IMR-90 (cell line): Measurements from ENCODE around the gene LLPH. TPM values are rescaled to one million over a fixed set of nuclear protein-coding genes. Genes with fewer than 3 reads are reported as not detected.

ENCODE experiments used
- ATAC-seq: fragments of 200-7000 bp; cut with Tn5 transposase; 2 replicates; pipeline ENCODE4 v1.9.1; 2020; ENCODE audit warnings: low read depth, mild to moderate bottlenecking, moderate library complexity
- BruUV-seq: library from RNA; stranded (reverse); fragments of 400-500 nt; replicated peaks from 2 replicates; lab custom pipeline; 2021; lab: Mats Ljungman, UMichigan
- CTCF ChIA-PET: fragments of 300-600 bp; formaldehyde crosslinking; extraction: SDS; loops from one replicate; lab custom pipeline; 2021; ENCODE audit warnings: antibody characterized with exemption; lab: Yijun Ruan, JAX
- POLR2A ChIA-PET: fragments of 300-600 bp; sonication (Branson Sonifier 250); formaldehyde crosslinking; loops from one replicate; lab custom pipeline; 2022; ENCODE audit warnings: antibody characterized with exemption; ENCODE audit not compliant: unreplicated experiment; lab: Charles Lee
- DNase-seq: peaks from one replicate; pipeline ENCODE4 v3.0.0; 2013
- H2AFZ ChIP-seq: replicated peaks from 2 replicates; pipeline ENCODE3; 2013; ENCODE audit warnings: low read length, mild to moderate bottlenecking; ENCODE audit not compliant: poor library complexity
- H2AK5ac ChIP-seq: 2 replicates; pipeline ENCODE4 v1.6.1; 2013; ENCODE audit warnings: low read depth, low read length, inconsistent platforms
- H2AK9ac ChIP-seq: replicated peaks from 2 replicates; pipeline ENCODE3; 2013; ENCODE audit warnings: mild to moderate bottlenecking, low read depth, low read length, moderate library complexity; ENCODE audit not compliant: poor library complexity
- H2BK120ac ChIP-seq: 2 replicates; pipeline ENCODE4 v1.6.1; 2013; ENCODE audit warnings: low read depth, low read length, inconsistent platforms
- H2BK15ac ChIP-seq: 3 replicates; pipeline ENCODE4 v1.6.1; 2013; ENCODE audit warnings: low read depth, low read length, inconsistent platforms
- H2BK20ac ChIP-seq: 2 replicates; pipeline ENCODE4 v1.6.1; 2013; ENCODE audit warnings: low read depth, mild to moderate bottlenecking, inconsistent platforms, low read length, moderate library complexity
- H2BK5ac ChIP-seq: 2 replicates; pipeline ENCODE4 v1.6.1; 2013; ENCODE audit warnings: mild to moderate bottlenecking, low read depth, low read length, inconsistent platforms; ENCODE audit not compliant: poor library complexity, severe bottlenecking
- H3K14ac ChIP-seq: replicated peaks from 2 replicates; pipeline ENCODE4 v1.6.1; 2013; ENCODE audit warnings: low read depth, low read length, inconsistent platforms
- H3K18ac ChIP-seq: 2 replicates; pipeline ENCODE4 v1.6.1; 2013; ENCODE audit warnings: low read depth, low read length, control low read depth
- H3K23ac ChIP-seq: 2 replicates; pipeline ENCODE4 v1.6.1; 2013; ENCODE audit warnings: low read depth, low read length, inconsistent platforms
- H3K27ac ChIP-seq: 2 replicates; pipeline ENCODE4 v1.5.1; 2013; ENCODE audit warnings: mild to moderate bottlenecking, control low read depth, low read length; ENCODE audit not compliant: insufficient read depth
- H3K27me3 ChIP-seq: 2 replicates; pipeline ENCODE4 v1.6.1; 2013; ENCODE audit warnings: low read length; ENCODE audit not compliant: control insufficient read depth, insufficient read depth
- H3K36me3 ChIP-seq: 2 replicates; pipeline ENCODE4 v1.6.1; 2013; ENCODE audit warnings: low read length, mixed read lengths; ENCODE audit not compliant: control insufficient read depth, insufficient read depth
- H3K4ac ChIP-seq: 2 replicates; pipeline ENCODE4 v1.6.1; 2013; ENCODE audit warnings: low read depth, low read length, inconsistent platforms
- H3K4me1 ChIP-seq: 2 replicates; pipeline ENCODE4 v1.6.1; 2013; ENCODE audit warnings: low read length, mixed read lengths; ENCODE audit not compliant: control insufficient read depth, insufficient read depth
- H3K4me2 ChIP-seq: 2 replicates; pipeline ENCODE4 v1.6.1; 2013; ENCODE audit warnings: low read depth, mild to moderate bottlenecking, control low read depth, low read length, moderate library complexity
- H3K4me3 ChIP-seq: 2 replicates; pipeline ENCODE4 v1.5.1; 2013; ENCODE audit warnings: low read depth, mild to moderate bottlenecking, control low read depth, low read length, moderate library complexity; ENCODE audit not compliant: insufficient read depth
- H3K56ac ChIP-seq: 2 replicates; pipeline ENCODE4 v1.6.1; 2013; ENCODE audit warnings: low read length, inconsistent platforms; ENCODE audit not compliant: insufficient read depth; ENCODE audit errors: extremely low read depth
- H3K79me1 ChIP-seq, 2 experiments: 2 replicates each; pipeline ENCODE4 v1.6.1; 2013; ENCODE audit warnings: low read length in 2 of 2, inconsistent platforms in 1 of 2, low read depth in 1 of 2
- H3K9ac ChIP-seq: 2 replicates; pipeline ENCODE4 v1.6.1; 2013; ENCODE audit warnings: low read depth, low read length, control low read depth
- H3K9me1 ChIP-seq: 2 replicates; pipeline ENCODE4 v1.6.1; 2013; ENCODE audit warnings: low read length, inconsistent platforms; ENCODE audit not compliant: insufficient read depth
- H3K9me3 ChIP-seq: 2 replicates; pipeline ENCODE4 v1.6.1; 2013; ENCODE audit warnings: low read length; ENCODE audit not compliant: control insufficient read depth, insufficient read depth
- H4K20me1 ChIP-seq: 2 replicates; pipeline ENCODE4 v1.6.1; 2013; ENCODE audit warnings: low read length, inconsistent platforms; ENCODE audit not compliant: insufficient read depth
- H4K5ac ChIP-seq: 2 replicates; pipeline ENCODE4 v1.6.1; 2013; ENCODE audit warnings: mild to moderate bottlenecking, low read depth, low read length, control low read depth
- H4K8ac ChIP-seq, 2 experiments: 2 replicates each; pipeline ENCODE4 v1.6.1; 2013; ENCODE audit warnings: low read depth in 2 of 2, low read length in 2 of 2, control low read depth in 1 of 2, inconsistent platforms in 1 of 2
- H4K91ac ChIP-seq: 2 replicates; pipeline ENCODE4 v1.6.1; 2013; ENCODE audit warnings: low read depth, low read length, inconsistent platforms; ENCODE audit not compliant: insufficient read depth
- BHLHE40 ChIP-seq: fragments of 150-350 bp; IDR thresholded peaks from 2 replicates; pipeline ENCODE4 v1.6.1; 2016; ENCODE audit warnings: mild to moderate bottlenecking, low read depth, low read length
- MAFK ChIP-seq: IDR thresholded peaks from 2 replicates; pipeline ENCODE4 v1.6.1; 2012; ENCODE audit warnings: low read depth, low read length, improper control_type of control experiment
- RAD21 ChIP-seq: IDR thresholded peaks from 2 replicates; pipeline ENCODE4 v1.6.1; 2012; ENCODE audit warnings: low read length, improper control_type of control experiment
- WGBS, 2 experiments: methylation state at CpG; one replicate each; pipeline versions ENCODE4 v1.1.5 to v1.1.7; 2013; ENCODE audit warnings: missing lambda C conversion rate in 2 of 2; ENCODE audit not compliant: insufficient read length in 1 of 2; ENCODE audit errors: extremely low coverage in 2 of 2; 5-methylcytosine and 5-hydroxymethylcytosine counted together
- dilution Hi-C: fragments of 300-500 bp; cut with HindIII; formaldehyde crosslinking; loops from one replicate; pipeline ENCODE4 v1.14.3; 2018; ENCODE audit warnings: low sequenced_read_pairs; ENCODE audit not compliant: unreplicated experiment
- in situ Hi-C: fragments of 300-500 bp; cut with MboI; formaldehyde crosslinking; loops from 3 replicates; pipeline ENCODE4 v1.14.3; 2019; ENCODE audit warnings: low sequenced_read_pairs, inconsistent platforms, mixed read lengths
- intact Hi-C: fragments of 100-400 bp; cut with micrococcal nuclease; formaldehyde crosslinking; loops from 2 replicates; pipeline ENCODE4 v1.10.0; 2022
- polyA plus RNA-seq, 3 experiments: library from polyadenylated mRNA; depleted of rRNA; stranded (reverse); fragments of >200 nt; gene quantifications; 2 replicates each; pipeline ENCODE4 v1.2.3, GENCODE V29; 2012; ENCODE audit warnings: low replicate concordance in 1 of 3
- total RNA-seq: library from RNA; depleted of rRNA; stranded (reverse); fragments of >200 nt; gene quantifications from 2 replicates; pipeline ENCODE4 v1.2.3, GENCODE V29; 2012; rRNA removed

The LLPH gene
- total and polyA plus RNA-seq, 2 of the 4 experiments (the other 2 are of a cell fraction) = 2.7 to 17.0 TPM

DNA sequence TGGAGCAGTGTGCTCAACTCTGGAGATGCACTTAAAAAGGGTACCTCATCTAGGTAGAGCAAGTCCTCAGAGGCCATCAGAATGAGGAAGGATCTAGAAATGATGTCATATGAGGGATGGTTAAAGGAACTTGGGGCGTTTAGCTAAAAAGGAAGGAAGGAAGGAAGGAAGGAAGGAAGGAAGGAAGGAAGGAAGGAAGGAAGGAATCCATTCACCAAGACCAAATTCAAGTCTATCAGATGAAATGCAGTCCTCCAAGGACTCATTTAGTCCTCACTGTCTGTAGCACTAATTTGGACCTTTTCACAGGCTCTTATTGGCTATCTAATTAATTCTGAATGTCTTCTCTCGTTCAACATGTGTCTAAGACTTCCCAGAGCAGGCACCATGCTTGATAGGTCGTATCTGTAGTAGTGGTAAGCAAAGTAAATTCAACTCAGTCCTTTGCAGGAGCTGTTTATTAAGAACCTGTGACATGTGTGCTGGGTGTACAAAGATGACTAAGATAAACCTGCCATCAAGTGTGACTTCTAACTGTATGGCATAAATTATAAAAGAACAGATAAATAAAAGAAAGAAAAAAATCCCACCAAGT lies 63.5 kb downstream of the LLPH start:
- Histone ChIP-seq H4K8ac (no peak overlapping the region), H4K91ac (no peak overlapping the region), H2BK5ac (no peak overlapping the region), H3K9me1 (peaks cover 6% of the 10 kb centered on the region), H3K14ac (0 out of 2 replicates have a peak overlapping the region, but pooled peaks have one; percentile 2), H3K27ac (no peak overlapping the region), H2BK20ac (no peak overlapping the region), H3K23ac (0 out of 2 replicates have a peak overlapping the region, but pooled peaks have one; percentile 7), H3K9ac (no peak overlapping the region), H3K4me2 (no peak overlapping the region), H2AK5ac (peak overlapping the region; percentile 36; the same call in 1 of the 2 replicates), H3K4me3 (no peak overlapping the region), H3K4ac (no peak overlapping the region), H2AFZ (no peak overlapping the region), H3K18ac (peak overlapping the region; percentile 7; the same call in 1 of the 2 replicates), H3K4me1 (peaks cover 11% of the 10 kb centered on the region), H3K27me3 (peaks cover 12% of the 10 kb centered on the region), H3K36me3 (no peaks in the 10 kb centered on the region), H3K79me1 (no peaks in the 10 kb centered on the region), H3K9me3 (no peaks in the 10 kb centered on the region), H3K56ac (no peak overlapping the region), H2BK15ac (0 out of 3 replicates have a peak overlapping the region, but pooled peaks have one; percentile 43), H4K20me1 (no peaks in the 10 kb centered on the region), H4K5ac (no peak overlapping the region), H2BK120ac (no peak overlapping the region), H2AK9ac (no peak overlapping the region)
- ChIA-PET POLR2A (interaction anchor here (0.6 kb wide), 1 partner anchor 11 kb away, joined by 9 read pairs; no protein-coding TSS in a partner anchor), CTCF (interaction anchor here (0.6 kb wide), 2 partner anchors 17 to 224 kb away, joined by 3 to 4 read pairs; no protein-coding TSS in a partner anchor)
- ATAC-seq (no peak), DNase-seq (no peak)
- TF ChIP-seq BHLHE40 (no peak), MAFK (no peak), RAD21 (no peak)
- 80% methylated on average over 1 of the region's 3 CpGs; no CpG with 5 or more reads in 1 of the 2 experiments for WGBS, 2 experiments
- dilution Hi-C loops (no loop called here), intact Hi-C loops (no loop called here), in situ Hi-C loops (no loop called here)
- BruUV-seq = no TSS peak

Other genes with a start within 250 kb of the LLPH start
- 59.3 and 89.7 TPM in 2 replicates for gene TMBIM4, start 39.2 kb upstream of the LLPH start, total RNA-seq
- gene TMBIM4, start 39.2 kb upstream of the LLPH start, polyA plus RNA-seq (2012; rRNA removed) = 33.7 and 38.7 TPM in 2 replicates
- 0.72 and 1.1 TPM in 2 replicates for gene IRAK3, start 58.5 kb upstream of the LLPH start, total RNA-seq
- gene IRAK3, start 58.5 kb upstream of the LLPH start, polyA plus RNA-seq (2012; rRNA removed) = 0.34 and 0.53 TPM in 2 replicates
- 2.9 and 3.6 TPM in 2 replicates for gene HELB, start 171.7 kb upstream of the LLPH start, total RNA-seq
- gene HELB, start 171.7 kb upstream of the LLPH start, polyA plus RNA-seq (2012; rRNA removed) = 0.49 and 0.72 TPM in 2 replicates